Gastroesophageal sphincter (tissue), 4 donors: ENCODE data around the gene TGM4. TPM values are rescaled to one million over a fixed set of nuclear protein-coding genes. Genes with fewer than 3 reads are reported as not detected.

Experiments
- ATAC-seq: fragments of 150-250 bp; one replicate; pipeline ENCODE4 v1.9.1; 2016; ENCODE audit warnings: mild to moderate bottlenecking, moderate library complexity
- H3K27ac ChIP-seq, 4 donors: fragments of 200-600 bp; sonication (generic) in 3 of 4; 1 replicate in 3 of 4; 2 replicates in 1 of 4; pipeline ENCODE4 v1.5.1; 2016 to 2019
- H3K27me3 ChIP-seq: fragments of 200-600 bp; sonication (generic); one replicate; pipeline ENCODE4 v1.5.1; 2019
- H3K36me3 ChIP-seq, 2 donors: fragments of 200-600 bp; sonication (generic); one replicate each; pipeline ENCODE4 v1.5.1; 2019; ENCODE audit warnings: control low read depth in 1 of 2
- H3K4me1 ChIP-seq, 3 donors: fragments of 200-600 bp; sonication (generic); 1 replicate in 2 of 3; 2 replicates in 1 of 3; pipeline ENCODE4 v1.5.1; 2016 to 2019; ENCODE audit warnings: control low read depth in 2 of 3
- H3K4me3 ChIP-seq, 2 donors: fragments of 200-600 bp; sonication (generic); one replicate each; pipeline ENCODE4 v1.5.1; 2019; ENCODE audit warnings: mild to moderate bottlenecking in 1 of 2, moderate library complexity in 1 of 2
- H3K9me3 ChIP-seq, 3 donors: fragments of 200-600 bp; sonication (generic); one replicate each; pipeline ENCODE4 v1.5.1; 2017 to 2019; ENCODE audit warnings: control low read depth in 2 of 3
- CTCF ChIP-seq, 4 experiments: fragments of 200-600 bp in 2 of 4; fragments of 450-650 bp in 2 of 4; sonication (generic) in 1 of 4; IDR thresholded peaks; one replicate each; pipeline ENCODE4 v1.5.1; 2017 to 2019; ENCODE audit warnings: antibody characterized with exemption in 4 of 4, mild to moderate bottlenecking in 2 of 4, moderate library complexity in 2 of 4
- EP300 ChIP-seq: sonication (generic); formaldehyde crosslinking; IDR thresholded peaks from one replicate; pipeline ENCODE4 v1.6.1; 2017; ENCODE audit warnings: antibody characterized with exemption, mild to moderate bottlenecking
- POLR2A ChIP-seq, 2 donors: fragments of 450-650 bp; IDR thresholded peaks; one replicate each; pipeline ENCODE4 v1.6.1; 2017; ENCODE audit warnings: antibody characterized with exemption in 2 of 2, mild to moderate bottlenecking in 2 of 2, moderate library complexity in 1 of 2
- POLR2AphosphoS5 ChIP-seq: sonication (generic); formaldehyde crosslinking; IDR thresholded peaks from one replicate; pipeline ENCODE4 v1.6.1; 2017; ENCODE audit warnings: antibody characterized with exemption
- WGBS, 2 donors: methylation state at CpG; one replicate each; pipeline ENCODE4 v1.1.5; 2018; ENCODE audit warnings: low coverage in 1 of 2; 5-methylcytosine and 5-hydroxymethylcytosine counted together
- total RNA-seq, 4 donors: library from RNA; depleted of rRNA; stranded (reverse); fragments of >200 nt; gene quantifications; one replicate each; pipeline ENCODE4 v1.1.0, GENCODE V29; 2016

TGM4 gene
- total RNA-seq, 4 donors from 2014 or later: not detected

GRCh38 chr3:44860117-44860516, 14.3 kb upstream of the TGM4 start:
- ATAC-seq: no peak
- WGBS, 2 donors: 86 to 93% methylated on average over 1 to 4 of the region's 4 CpGs

GRCh38 chr3:44861412-44862225, 12.8 kb upstream of the TGM4 start, which contains the start of gene TMEM42:
Gene TMEM42, plus strand, starts transcription at chr3:44861912. Its CDS starts 13 bp downstream, at chr3:44861925.
- Histone ChIP-seq H3K9me3 (peaks cover 0 to 7% (median 0%) of the 10 kb centered on the region in 3 donors), H3K27ac (peak within 1 kb of the TSS; percentile 86 to 96 (median 92)), H3K4me3 (peak within 1 kb of the TSS; percentile 65 to 75), H3K36me3 (peaks cover 0 to 10% of the 10 kb centered on the region in 2 donors), H3K4me1 (peaks cover 0 to 25% (median 5%) of the 10 kb centered on the region in 3 donors), H3K27me3 (no peaks in the 10 kb centered on the region)
- peak in 3 of 4 experiments; percentile 11 to 50 (median 15) for TF ChIP-seq CTCF (IDR thresholded peaks at IDR 0.05)
- TF ChIP-seq POLR2AphosphoS5: peak; percentile 87
- TF ChIP-seq POLR2A (IDR thresholded peaks at IDR 0.05): peak; percentile 85 to 88
- no peak for TF ChIP-seq EP300
- WGBS, 2 donors: 10% methylated on average over 2 of the region's 91 CpGs; no CpG with 5 or more reads in 1 of the 2 donors
- ATAC-seq: peak; percentile 98

More at GRCh38 chr3:44860117-44860516, 14.3 kb upstream of the TGM4 start:
- TF ChIP-seq POLR2A (IDR thresholded peaks at IDR 0.05) (no peak), POLR2AphosphoS5 (no peak), EP300 (no peak), CTCF (IDR thresholded peaks at IDR 0.05) (no peak)
- Histone ChIP-seq H3K4me1 (peaks cover 0 to 25% (median 5%) of the 10 kb centered on the region in 3 donors), H3K4me3 (no peak overlapping the region), H3K27ac (no peak overlapping the region), H3K9me3 (peaks cover 0 to 12% (median 0%) of the 10 kb centered on the region in 3 donors), H3K27me3 (no peaks in the 10 kb centered on the region), H3K36me3 (peaks cover 0 to 3% of the 10 kb centered on the region in 2 donors)

DNA sequence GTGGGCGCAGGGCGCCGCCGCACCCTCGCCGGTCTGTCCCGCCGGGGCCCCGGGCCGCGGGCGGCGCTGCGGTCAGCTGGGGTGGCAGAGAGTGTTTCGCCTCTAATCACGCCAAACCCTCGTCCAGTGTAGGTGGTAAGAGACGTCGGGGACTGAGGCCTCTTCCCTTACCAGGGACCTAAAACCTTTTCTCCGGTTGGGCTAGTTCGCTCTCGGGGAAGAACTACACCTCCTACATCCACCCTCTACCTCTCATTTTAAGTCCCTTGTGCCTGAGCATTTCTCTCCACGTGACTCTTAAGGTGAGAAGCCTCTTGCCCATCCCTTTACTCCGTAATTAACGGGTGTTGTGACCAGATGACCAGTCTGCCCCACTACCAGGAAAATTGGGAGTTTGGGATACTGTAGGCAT, 12.2 kb upstream of the TGM4 start:
- no peaks in the 10 kb centered on the region for H3K27me3 ChIP-seq
- WGBS, 2 donors: 2% methylated on average over 8 of the region's 25 CpGs; no CpG with 5 or more reads in 1 of the 2 donors
- peaks cover 0 to 1% (median 0%) of the 10 kb centered on the region in 3 donors for H3K9me3 ChIP-seq
- ATAC-seq: peak; percentile 49
- H3K36me3 ChIP-seq: peaks cover 0 to 16% of the 10 kb centered on the region in 2 donors
- H3K4me3 ChIP-seq: peak overlapping the region; percentile 65 to 75
- H3K4me1 ChIP-seq: peaks cover 0 to 25% (median 5%) of the 10 kb centered on the region in 3 donors
- no peak for TF ChIP-seq EP300
- no peak for TF ChIP-seq POLR2AphosphoS5
- TF ChIP-seq CTCF (IDR thresholded peaks at IDR 0.05): no peak
- no peak for TF ChIP-seq POLR2A (IDR thresholded peaks at IDR 0.05)
- peak overlapping the region; percentile 86 to 96 (median 92) for H3K27ac ChIP-seq

DNA sequence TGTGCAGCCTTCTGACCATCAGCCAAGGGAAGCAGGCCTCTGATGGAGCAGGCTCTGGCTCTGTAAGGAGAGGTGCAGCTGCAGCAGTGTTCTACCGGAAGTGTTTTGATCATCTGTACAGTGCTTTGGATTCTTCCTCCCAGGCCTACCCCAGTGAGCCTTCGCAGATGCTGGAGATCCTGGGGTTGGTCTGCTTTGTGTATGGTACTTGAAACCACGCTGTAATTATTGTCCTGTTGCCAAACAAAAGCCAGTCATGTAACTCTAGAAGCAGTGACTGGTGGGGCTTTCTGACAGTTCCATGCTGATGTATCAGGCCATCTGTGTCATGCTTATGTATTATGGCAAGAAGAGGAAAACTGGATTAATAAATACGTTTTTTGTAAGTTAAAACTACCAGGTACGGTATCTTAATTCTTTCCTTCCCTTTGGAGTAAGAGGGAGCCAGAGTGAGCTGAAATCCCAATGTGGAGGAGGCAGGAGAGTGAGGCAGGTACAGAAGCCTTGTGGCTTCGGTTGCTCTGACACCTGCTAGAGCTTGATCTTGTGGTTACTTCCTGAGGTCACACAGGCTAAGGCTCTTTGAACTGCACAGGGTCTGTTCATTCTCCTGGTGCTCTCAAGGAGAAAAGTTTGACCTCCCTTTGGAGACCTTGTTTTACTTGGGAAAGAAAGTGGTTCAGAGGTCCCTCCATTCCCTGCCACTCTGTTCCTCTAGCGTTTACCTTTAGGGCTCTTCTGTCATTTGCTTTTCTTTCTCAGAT, 9.0 kb upstream of the TGM4 start:
- no peak overlapping the region for H3K27ac ChIP-seq
- peaks cover 0 to 25% (median 5%) of the 10 kb centered on the region in 3 donors for H3K4me1 ChIP-seq
- no peaks in the 10 kb centered on the region for H3K9me3 ChIP-seq
- 78 to 83% methylated on average over 3 to 6 of the region's 7 CpGs for WGBS, 2 donors
- H3K36me3 ChIP-seq: peaks cover 0 to 17% of the 10 kb centered on the region in 2 donors
- H3K27me3 ChIP-seq: no peaks in the 10 kb centered on the region
- no peak overlapping the region for H3K4me3 ChIP-seq
- TF ChIP-seq EP300 (no peak), POLR2A (IDR thresholded peaks at IDR 0.05) (no peak), POLR2AphosphoS5 (no peak), CTCF (IDR thresholded peaks at IDR 0.05) (no peak)
- no peak for ATAC-seq
